T-helper 1 cell treated with Interleukin-12 subunit alpha and Interleukin-12 subunit beta and Interleukin-4 antibody, amounts not matched to agents 30 μg/mL and 1 μg/mL, for 36 hours (primary cell): ENCODE measurements around the gene PNPLA3.
"Not testable (repeated sequence)": the region's sequence is repeated elsewhere in the genome, so short reads cannot be mapped to it uniquely, and the experiment has no call there.

Experiments used
- H3K27ac Mint-ChIP-seq: one replicate; pipeline ENCODE4 v1.8.0; 2021; ENCODE audit warnings: mild to moderate bottlenecking, mixed read lengths
- H3K27me3 Mint-ChIP-seq: one replicate; pipeline ENCODE4 v1.8.0; 2021; ENCODE audit warnings: low read depth, mixed read lengths
- H3K36me3 Mint-ChIP-seq: one replicate; pipeline ENCODE4 v1.8.0; 2021; ENCODE audit warnings: low read depth, mixed read lengths
- H3K4me1 Mint-ChIP-seq: one replicate; pipeline ENCODE4 v1.8.0; 2021; ENCODE audit warnings: low read depth, mixed read lengths
- H3K4me3 Mint-ChIP-seq: one replicate; pipeline ENCODE4 v1.8.0; 2021; ENCODE audit warnings: mild to moderate bottlenecking, moderate library complexity, mixed read lengths
- H3K9me3 Mint-ChIP-seq: one replicate; pipeline ENCODE4 v1.8.0; 2021; ENCODE audit warnings: mixed read lengths

Gene PNPLA3

DNA sequence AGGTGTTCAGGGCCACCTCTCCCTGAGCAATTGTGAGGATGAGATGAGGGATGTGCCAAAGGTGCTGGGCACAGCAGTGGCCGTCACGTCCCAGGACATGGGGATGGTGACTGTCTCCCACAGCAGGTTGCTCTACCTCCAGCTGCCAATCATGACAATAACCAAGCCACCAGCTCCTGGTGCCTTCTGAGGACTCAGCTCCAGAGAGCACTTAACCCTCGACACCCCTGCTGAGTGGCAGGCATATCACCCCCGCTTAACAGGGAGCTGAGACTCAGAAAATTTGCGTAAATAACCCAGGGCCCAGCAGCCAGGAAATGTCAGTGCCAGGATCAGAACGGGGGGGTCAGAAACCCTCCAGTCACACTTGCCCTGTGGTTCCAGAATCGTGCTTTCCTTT, 23.4 kb upstream of the PNPLA3 start:
- Mint-ChIP-seq H3K36me3 (no peaks in the 10 kb centered on the region), H3K9me3 (no peaks in the 10 kb centered on the region), H3K27me3 (no peaks in the 10 kb centered on the region), H3K27ac (no peak overlapping the region), H3K4me1 (no peaks in the 10 kb centered on the region), H3K4me3 (no peak overlapping the region)

- Mint-ChIP-seq H3K27me3 (no peaks in the 10 kb centered on the region), H3K4me3 (no peak overlapping the region), H3K4me1 (no peaks in the 10 kb centered on the region), H3K27ac (no peak overlapping the region), H3K36me3 (no peaks in the 10 kb centered on the region), H3K9me3 (no peaks in the 10 kb centered on the region)
Observed at GRCh38 chr22:43901976-43902643, 21.5 kb upstream of the PNPLA3 start.

GRCh38 chr22:43903033-43903432, 20.6 kb upstream of the PNPLA3 start:
- not testable (repeated sequence) for H3K4me1 Mint-ChIP-seq, H3K27me3 Mint-ChIP-seq, H3K4me3 Mint-ChIP-seq, H3K27ac Mint-ChIP-seq, H3K36me3 Mint-ChIP-seq, H3K9me3 Mint-ChIP-seq

- not testable (repeated sequence) for H3K27ac Mint-ChIP-seq, H3K27me3 Mint-ChIP-seq, H3K9me3 Mint-ChIP-seq, H3K36me3 Mint-ChIP-seq, H3K4me1 Mint-ChIP-seq, H3K4me3 Mint-ChIP-seq
Observed at GRCh38 chr22:43904412-43904811, 19.2 kb upstream of the PNPLA3 start.

GRCh38 chr22:43905681-43906080, 17.9 kb upstream of the PNPLA3 start:
- H3K9me3 Mint-ChIP-seq = no peaks in the 10 kb centered on the region
- H3K27ac Mint-ChIP-seq = no peak overlapping the region
- peaks cover 5% of the 10 kb centered on the region for H3K27me3 Mint-ChIP-seq
- no peaks in the 10 kb centered on the region for H3K36me3 Mint-ChIP-seq
- H3K4me1 Mint-ChIP-seq = no peaks in the 10 kb centered on the region
- no peak overlapping the region for H3K4me3 Mint-ChIP-seq

DNA sequence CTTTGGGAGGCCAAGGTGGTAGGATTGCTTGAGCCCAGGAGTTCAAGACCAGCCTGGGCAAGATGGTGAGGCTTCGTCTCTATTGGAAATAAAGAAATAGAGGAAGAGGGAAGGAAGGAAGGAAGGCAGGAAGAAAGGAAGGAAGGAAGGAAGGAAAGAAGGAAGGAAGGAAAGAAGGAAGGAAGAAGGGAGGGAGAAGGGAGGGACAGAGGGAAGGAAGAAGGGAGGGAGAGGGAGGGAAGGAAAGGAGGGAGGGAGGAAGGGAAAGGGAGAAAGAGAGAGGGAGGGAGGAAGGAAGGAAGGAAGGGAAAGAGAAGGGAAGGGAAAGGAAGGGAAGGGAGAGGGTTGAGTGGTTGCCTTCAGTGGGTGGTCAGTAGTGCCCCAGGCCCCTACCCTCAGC, 13.9 kb upstream of the PNPLA3 start:
- no peaks in the 10 kb centered on the region for H3K4me1 Mint-ChIP-seq
- no peaks in the 10 kb centered on the region for H3K36me3 Mint-ChIP-seq
- H3K27me3 Mint-ChIP-seq = peaks cover 31% of the 10 kb centered on the region
- no peaks in the 10 kb centered on the region for H3K9me3 Mint-ChIP-seq
- no peak overlapping the region for H3K4me3 Mint-ChIP-seq
- no peak overlapping the region for H3K27ac Mint-ChIP-seq

- no peak overlapping the region for H3K27ac Mint-ChIP-seq
- no peaks in the 10 kb centered on the region for H3K4me1 Mint-ChIP-seq
- H3K36me3 Mint-ChIP-seq = no peaks in the 10 kb centered on the region
- no peak overlapping the region for H3K4me3 Mint-ChIP-seq
- peaks cover 31% of the 10 kb centered on the region for H3K27me3 Mint-ChIP-seq
- no peaks in the 10 kb centered on the region for H3K9me3 Mint-ChIP-seq
Observed at GRCh38 chr22:43910178-43910695, 13.4 kb upstream of the PNPLA3 start.

- Mint-ChIP-seq H3K27ac (no peak overlapping the region), H3K36me3 (no peaks in the 10 kb centered on the region), H3K4me1 (no peaks in the 10 kb centered on the region), H3K9me3 (no peaks in the 10 kb centered on the region), H3K4me3 (no peak overlapping the region), H3K27me3 (peaks cover 31% of the 10 kb centered on the region)
Observed at GRCh38 chr22:43911351-43911750, 12.3 kb upstream of the PNPLA3 start.

DNA sequence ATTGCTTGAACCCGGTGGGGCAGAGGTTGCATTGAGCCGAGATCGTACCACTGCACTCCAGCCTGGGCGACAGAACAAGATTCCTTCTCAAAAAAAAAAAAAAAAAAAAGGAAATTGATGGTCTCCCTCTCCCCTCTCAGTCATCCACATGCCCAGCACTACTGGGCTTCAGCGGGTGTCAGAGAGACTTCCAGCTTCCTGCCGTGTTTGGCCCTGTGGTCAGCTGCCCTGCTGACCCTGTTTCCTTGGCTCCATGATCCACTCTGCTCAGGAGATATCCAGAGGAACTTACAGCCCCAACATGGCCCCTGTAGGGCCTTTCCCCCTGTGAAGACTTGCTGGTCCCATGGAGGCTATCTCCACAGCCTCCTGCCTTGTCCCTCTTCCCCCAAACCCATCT, 6.1 kb upstream of the PNPLA3 start:
- Mint-ChIP-seq H3K9me3 (no peaks in the 10 kb centered on the region), H3K36me3 (no peaks in the 10 kb centered on the region), H3K4me3 (no peak overlapping the region), H3K27me3 (peaks cover 17% of the 10 kb centered on the region), H3K27ac (no peak overlapping the region), H3K4me1 (peaks cover 1% of the 10 kb centered on the region)

- H3K27me3 Mint-ChIP-seq = peaks cover 12% of the 10 kb centered on the region
- peaks cover 6% of the 10 kb centered on the region for H3K4me1 Mint-ChIP-seq
- no peaks in the 10 kb centered on the region for H3K9me3 Mint-ChIP-seq
- H3K27ac Mint-ChIP-seq = no peak overlapping the region
- no peaks in the 10 kb centered on the region for H3K36me3 Mint-ChIP-seq
- H3K4me3 Mint-ChIP-seq = no peak overlapping the region
Observed at GRCh38 chr22:43919106-43919973, 4.3 kb upstream of the PNPLA3 start.

GRCh38 chr22:43921370-43921769, 2.2 kb upstream of the PNPLA3 start:
- Mint-ChIP-seq H3K4me3 (no peak overlapping the region), H3K27ac (no peak overlapping the region), H3K36me3 (no peaks in the 10 kb centered on the region), H3K9me3 (no peaks in the 10 kb centered on the region), H3K4me1 (peaks cover 6% of the 10 kb centered on the region), H3K27me3 (peaks cover 22% of the 10 kb centered on the region)

GRCh38 chr22:43922123-43922522, 1.5 kb upstream of the PNPLA3 start:
- no peaks in the 10 kb centered on the region for H3K36me3 Mint-ChIP-seq
- no peaks in the 10 kb centered on the region for H3K9me3 Mint-ChIP-seq
- H3K4me3 Mint-ChIP-seq = no peak overlapping the region
- H3K27ac Mint-ChIP-seq = no peak overlapping the region
- peaks cover 6% of the 10 kb centered on the region for H3K4me1 Mint-ChIP-seq
- peaks cover 18% of the 10 kb centered on the region for H3K27me3 Mint-ChIP-seq

GRCh38 chr22:43923191-43923590, 414 bp upstream of the PNPLA3 start:
- peaks cover 22% of the 10 kb centered on the region for H3K27me3 Mint-ChIP-seq
- H3K9me3 Mint-ChIP-seq = no peaks in the 10 kb centered on the region

DNA sequence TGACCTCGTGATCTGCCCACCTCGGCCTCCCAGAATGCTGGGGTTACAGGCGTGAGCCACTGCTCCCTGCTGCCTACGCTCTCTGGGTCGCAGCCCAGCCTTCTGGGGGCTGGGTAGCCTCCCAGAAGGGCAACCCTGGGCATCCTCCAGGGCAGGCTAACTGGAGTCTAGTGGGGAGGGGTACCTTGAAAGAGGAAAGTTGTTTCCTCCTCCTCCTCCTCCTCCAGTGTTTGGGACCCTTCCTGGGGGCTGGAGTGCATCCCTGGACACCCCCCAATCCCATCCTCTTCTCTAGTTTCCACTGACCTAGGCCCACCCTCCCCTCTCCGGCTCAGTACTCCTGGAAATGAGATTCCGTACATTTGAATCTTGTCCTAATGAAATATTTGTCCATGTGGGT, 1.3 kb downstream of the PNPLA3 start:
- H3K4me3 Mint-ChIP-seq = peak overlapping the region; percentile 63
- peaks cover 6% of the 10 kb centered on the region for H3K4me1 Mint-ChIP-seq
- H3K27ac Mint-ChIP-seq = no peak overlapping the region
- peaks cover 18% of the 10 kb centered on the region for H3K27me3 Mint-ChIP-seq
- H3K9me3 Mint-ChIP-seq = no peaks in the 10 kb centered on the region
- H3K36me3 Mint-ChIP-seq = no peaks in the 10 kb centered on the region

More at GRCh38 chr22:43923191-43923590, 414 bp upstream of the PNPLA3 start:
- H3K4me3 Mint-ChIP-seq = peak overlapping the region; percentile 88
- H3K36me3 Mint-ChIP-seq = no peaks in the 10 kb centered on the region
- H3K27ac Mint-ChIP-seq = peak overlapping the region; percentile 85
- peaks cover 6% of the 10 kb centered on the region for H3K4me1 Mint-ChIP-seq
